Peyer's patch (tissue), 4 donors: ENCODE measurements around the gene KCNQ1OT1. TPM values are rescaled to one million over a fixed set of nuclear protein-coding genes. Genes with fewer than 3 reads are reported as not detected.

ENCODE experiments used
- DNase-seq, 3 donors: peaks; one replicate each; pipeline ENCODE4 v3.0.0-alpha.2; 2017 to 2019
- H3K27ac ChIP-seq, 4 donors: fragments of 200-600 bp; sonication (generic); one replicate each; pipeline ENCODE4 v1.5.1; 2016 to 2019
- H3K27me3 ChIP-seq, 2 donors: fragments of 200-600 bp; sonication (generic); one replicate each; pipeline ENCODE4 v1.5.1; 2019
- H3K36me3 ChIP-seq, 3 donors: fragments of 200-600 bp; sonication (generic); one replicate each; pipeline ENCODE4 v1.5.1; 2016 to 2019
- H3K4me1 ChIP-seq, 4 donors: fragments of 200-600 bp; sonication (generic); one replicate each; pipeline ENCODE4 v1.5.1; 2016 to 2019
- H3K4me3 ChIP-seq, 4 donors: fragments of 200-600 bp; sonication (generic); 1 replicate in 3 of 4; 2 replicates in 1 of 4; pipeline ENCODE4 v1.5.1; 2016 to 2019; ENCODE audit warnings: mild to moderate bottlenecking in 1 of 4
- H3K9me3 ChIP-seq, 4 donors: fragments of 200-600 bp; sonication (generic); one replicate each; pipeline ENCODE4 v1.5.1; 2016 to 2019; ENCODE audit warnings: mild to moderate bottlenecking in 1 of 4
- CTCF ChIP-seq, 6 experiments: fragments of 450-650 bp in 4 of 6; fragments of 200-600 bp in 2 of 6; sonication (generic) in 1 of 6; IDR thresholded peaks; one replicate each; pipeline ENCODE4 v1.5.1; 2017 to 2019; ENCODE audit warnings: antibody characterized with exemption in 6 of 6, mild to moderate bottlenecking in 3 of 6, moderate library complexity in 1 of 6
- POLR2A ChIP-seq, 2 donors: fragments of 450-650 bp; IDR thresholded peaks; one replicate each; pipeline ENCODE4 v1.5.1; 2017; ENCODE audit warnings: antibody characterized with exemption in 2 of 2, mild to moderate bottlenecking in 2 of 2, moderate library complexity in 2 of 2
- total RNA-seq, 4 donors: library from RNA; depleted of rRNA; stranded (reverse); fragments of >200 nt; gene quantifications; one replicate each; pipeline ENCODE4 v1.1.0, GENCODE V29; 2016

KCNQ1OT1 gene
- total RNA-seq, 4 donors from 2014 or later = 3.2 to 6.2 (median 4.5) TPM

- H3K27ac ChIP-seq = no peak overlapping the region
- DNase-seq = no peak
- H3K4me3 ChIP-seq = no peak overlapping the region
- no peaks in the 10 kb centered on the region for H3K27me3 ChIP-seq
- TF ChIP-seq CTCF (IDR thresholded peaks at IDR 0.05) = no peak
- TF ChIP-seq POLR2A (IDR thresholded peaks at IDR 0.05) = no peak
- H3K9me3 ChIP-seq = peaks cover 0 to 5% (median 0%) of the 10 kb centered on the region in 4 donors
- H3K4me1 ChIP-seq = no peaks in the 10 kb centered on the region
- no peaks in the 10 kb centered on the region for H3K36me3 ChIP-seq
These were observed 106.3 kb downstream of the KCNQ1OT1 start for GRCh38 chr11:2593393-2593950.

- Histone ChIP-seq H3K4me3 (no peak overlapping the region), H3K36me3 (no peaks in the 10 kb centered on the region), H3K4me1 (no peaks in the 10 kb centered on the region), H3K27ac (no peak overlapping the region), H3K9me3 (no peaks in the 10 kb centered on the region), H3K27me3 (no peaks in the 10 kb centered on the region)
- TF ChIP-seq POLR2A (IDR thresholded peaks at IDR 0.05) (no peak), CTCF (IDR thresholded peaks at IDR 0.05) (no peak)
- peak in 1 of 3 donors; percentile 33 for DNase-seq
These were observed 107.0 kb downstream of the KCNQ1OT1 start for GRCh38 chr11:2592559-2593392.

GRCh38 chr11:2591805-2592204, 108.0 kb downstream of the KCNQ1OT1 start:
- DNase-seq = peak in 1 of 3 donors; percentile 35
- no peak overlapping the region for H3K27ac ChIP-seq
- H3K9me3 ChIP-seq = no peaks in the 10 kb centered on the region
- H3K36me3 ChIP-seq = no peaks in the 10 kb centered on the region
- TF ChIP-seq POLR2A (IDR thresholded peaks at IDR 0.05) (no peak), CTCF (IDR thresholded peaks at IDR 0.05) (no peak)
- H3K4me1 ChIP-seq = no peaks in the 10 kb centered on the region
- no peak overlapping the region for H3K4me3 ChIP-seq
- no peaks in the 10 kb centered on the region for H3K27me3 ChIP-seq

- Histone ChIP-seq H3K27ac (no peak overlapping the region), H3K27me3 (no peaks in the 10 kb centered on the region), H3K4me3 (no peak overlapping the region), H3K4me1 (no peaks in the 10 kb centered on the region), H3K36me3 (no peaks in the 10 kb centered on the region), H3K9me3 (no peaks in the 10 kb centered on the region)
- peak in 1 of 3 donors; percentile 36 for DNase-seq
- TF ChIP-seq POLR2A (IDR thresholded peaks at IDR 0.05) = no peak
- no peak for TF ChIP-seq CTCF (IDR thresholded peaks at IDR 0.05)
These were observed 108.6 kb downstream of the KCNQ1OT1 start for GRCh38 chr11:2590965-2591754.

GRCh38 chr11:2590131-2590964, 109.4 kb downstream of the KCNQ1OT1 start:
- no peaks in the 10 kb centered on the region for H3K27me3 ChIP-seq
- TF ChIP-seq CTCF (IDR thresholded peaks at IDR 0.05) (no peak), POLR2A (IDR thresholded peaks at IDR 0.05) (no peak)
- H3K27ac ChIP-seq = no peak overlapping the region
- no peaks in the 10 kb centered on the region for H3K36me3 ChIP-seq
- no peak for DNase-seq
- no peak overlapping the region for H3K4me3 ChIP-seq
- no peaks in the 10 kb centered on the region for H3K4me1 ChIP-seq
- H3K9me3 ChIP-seq = no peaks in the 10 kb centered on the region
